Sciatic nerve (tissue), 2 donors: ENCODE results near the gene GPR158. TPM values are rescaled to one million over a fixed set of nuclear protein-coding genes. Genes with fewer than 3 reads are reported as not detected.
"Not testable (repeated sequence)": the region's sequence is repeated elsewhere in the genome, so short reads cannot be mapped to it uniquely, and the experiment has no call there.

ENCODE experiments used
- ATAC-seq: fragments of 200-7000 bp; cut with Tn5 transposase; one replicate; pipeline ENCODE4 v1.9.1; 2020; ENCODE audit warnings: mild to moderate bottlenecking, moderate library complexity
- DNase-seq: peaks from one replicate; pipeline ENCODE4 v3.0.0-alpha.2; 2020; ENCODE audit warnings: low spot score
- intact Hi-C: fragments of 100-400 bp; cut with DNase I; formaldehyde crosslinking; loops from one replicate; pipeline ENCODE4 v1.14.2; 2022
- total RNA-seq: library from RNA; stranded (reverse); fragmentation: NEBNext Ultra II Directional; extraction: Animal tissue kit (Norgen Biotek cat#: 25700); gene quantifications from one replicate; pipeline ENCODE4 v1.2.1, GENCODE V29; 2021
- donor health status: DM: no; HTN: no; CAD: no.
- donor health status: DM: no; HTN: no; CAD: no.

Gene GPR158
- total RNA-seq, 1 donor from 2014 or later = 0.04 TPM

DNA sequence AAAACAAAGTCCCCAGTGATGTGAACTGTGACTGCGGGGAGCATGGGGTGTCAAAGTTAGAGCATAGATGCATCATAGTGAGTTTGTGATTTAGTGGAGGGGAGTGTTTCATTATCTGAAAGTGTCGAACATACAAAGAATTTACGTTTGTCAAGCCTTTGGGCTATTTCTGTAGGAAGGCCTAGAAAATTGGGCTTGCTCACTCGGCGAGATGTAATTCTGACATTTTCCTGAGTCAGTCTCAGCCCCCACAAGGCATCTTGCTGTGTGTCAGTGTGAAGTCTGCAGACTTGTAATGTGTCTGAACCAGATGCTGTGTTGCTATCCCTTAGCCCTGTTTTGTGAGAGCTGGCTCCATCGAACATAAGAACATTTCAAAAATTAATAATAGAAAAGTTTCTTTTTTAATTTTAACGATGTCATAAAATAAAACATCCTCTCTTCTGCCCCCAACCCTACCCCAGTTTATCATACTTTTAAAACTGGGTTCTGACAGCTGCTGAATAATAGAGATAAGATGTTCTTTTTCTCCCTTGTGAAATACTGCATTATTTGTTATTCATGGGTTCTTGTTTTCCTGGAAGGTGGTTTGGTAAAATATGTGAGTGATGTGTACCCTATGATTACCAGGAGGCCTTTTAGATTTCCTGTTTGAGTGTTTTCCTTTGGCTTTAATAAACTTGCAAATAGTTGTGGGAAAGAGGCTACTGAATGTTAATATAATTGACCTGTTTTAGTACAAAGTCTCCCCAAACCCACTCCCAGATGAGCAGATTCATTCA, 207.4 kb downstream of the GPR158 start:
- DNase-seq (no peak), ATAC-seq (no peak)
- intact Hi-C loops = no loop called here

GRCh38 chr10:25382901-25383300, 208.1 kb downstream of the GPR158 start:
- ATAC-seq, intact Hi-C loops, DNase-seq: not testable (repeated sequence)

GRCh38 chr10:25383686-25384085, 208.9 kb downstream of the GPR158 start:
- ATAC-seq (no peak), DNase-seq (no peak)
- intact Hi-C loops = no loop called here

- DNase-seq (no peak), ATAC-seq (no peak)
- intact Hi-C loops = no loop called here
These were observed 209.8 kb downstream of the GPR158 start for GRCh38 chr10:25384618-25385017.

GRCh38 chr10:25388188-25388861, 213.5 kb downstream of the GPR158 start:
- DNase-seq = no peak
- intact Hi-C loops = no loop called here

DNA sequence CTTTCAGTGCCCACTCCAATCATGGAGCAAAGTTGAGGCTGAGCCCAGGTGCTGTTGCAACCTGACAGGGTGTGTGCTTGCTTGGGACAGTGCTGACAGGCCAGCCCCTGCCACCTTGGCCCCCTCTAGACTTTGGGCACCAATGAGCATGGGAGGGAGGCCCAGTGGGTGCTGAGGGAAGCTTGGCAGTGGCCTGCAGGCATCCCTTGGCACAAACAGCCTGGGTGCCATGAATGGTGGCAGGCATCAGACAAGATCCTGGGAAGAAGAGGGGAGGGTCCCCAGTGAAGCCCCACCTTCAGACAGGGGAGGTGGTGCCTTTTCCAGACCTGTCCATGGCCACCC, 214.0 kb downstream of the GPR158 start:
- DNase-seq (no peak), ATAC-seq (no peak)
- intact Hi-C loops = no loop called here

More at GRCh38 chr10:25388188-25388861, 213.5 kb downstream of the GPR158 start:
- no peak for ATAC-seq

- DNase-seq (no peak), ATAC-seq (no peak)
- intact Hi-C loops = no loop called here
These were observed 215.9 kb downstream of the GPR158 start for GRCh38 chr10:25390733-25391132.

DNA sequence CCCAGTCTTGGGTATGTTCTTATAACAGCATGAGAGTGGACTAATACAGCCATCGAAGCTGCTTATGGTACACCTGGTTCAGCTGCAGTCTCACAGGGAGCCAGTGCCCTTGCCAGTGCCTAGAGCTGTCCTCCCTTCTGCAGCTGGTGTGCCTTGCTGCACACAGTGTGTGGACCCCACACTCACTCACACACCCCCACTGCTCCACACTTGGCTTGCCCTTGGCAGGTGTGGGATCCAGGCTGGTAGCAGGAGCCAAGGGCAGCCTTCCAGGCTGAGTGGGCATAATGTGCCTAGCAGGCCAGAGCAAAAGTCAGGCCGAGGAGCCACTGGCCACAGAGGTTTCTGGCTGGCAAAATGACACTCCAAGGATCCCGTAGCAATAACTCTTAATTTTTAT, 217.3 kb downstream of the GPR158 start:
- DNase-seq (no peak), ATAC-seq (no peak)
- intact Hi-C loops = no loop called here

GRCh38 chr10:25393621-25394020, 218.8 kb downstream of the GPR158 start:
- DNase-seq (no peak), ATAC-seq (no peak)
- intact Hi-C loops = no loop called here

DNA sequence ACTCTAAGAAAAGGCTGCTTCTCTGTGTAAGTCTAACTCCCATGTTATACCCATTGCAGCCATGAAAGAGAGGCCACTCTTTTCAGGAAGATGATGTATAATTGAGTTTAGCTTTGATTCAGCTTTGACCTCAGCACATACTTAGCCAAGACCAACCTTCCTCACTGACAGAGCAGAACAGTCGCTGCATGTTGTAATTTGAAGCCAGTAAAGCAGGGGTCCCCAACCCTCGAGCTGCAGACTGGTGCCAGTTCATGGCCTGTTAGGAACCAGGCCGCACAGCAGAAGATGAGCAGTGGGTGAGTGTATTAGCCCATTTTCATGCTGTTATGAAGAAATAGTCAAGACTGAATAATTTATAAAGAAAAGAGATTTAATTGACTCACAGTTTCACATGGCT, 223.9 kb downstream of the GPR158 start:
- intact Hi-C loops = no loop called here
- no peak for ATAC-seq
- no peak for DNase-seq

DNA sequence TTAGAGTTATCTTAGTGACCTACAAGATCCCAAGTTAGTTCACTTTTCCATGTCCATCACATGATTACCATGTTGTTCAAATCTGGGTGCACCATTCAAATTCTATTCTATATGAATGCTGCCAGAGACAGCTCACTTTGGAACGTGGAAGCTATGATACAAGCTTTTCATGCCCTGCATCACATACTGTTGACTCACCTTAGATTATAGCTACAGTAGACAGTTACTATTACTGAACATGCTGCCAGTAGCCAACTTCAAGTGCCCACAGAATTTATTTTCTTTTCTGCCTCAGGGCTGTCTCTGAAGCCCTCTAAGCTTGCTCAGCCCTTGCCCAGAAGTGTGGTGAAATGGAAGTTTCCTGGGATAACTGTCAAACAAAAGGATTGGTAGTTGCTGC, 231.1 kb downstream of the GPR158 start:
- DNase-seq = no peak
- ATAC-seq = no peak
- intact Hi-C loops = no loop called here

- DNase-seq (no peak), ATAC-seq (no peak)
- intact Hi-C loops = no loop called here
These were observed 242.8 kb downstream of the GPR158 start for GRCh38 chr10:25417611-25418010.

GRCh38 chr10:25425776-25426175, 251.0 kb downstream of the GPR158 start:
- DNase-seq (no peak), ATAC-seq (no peak)
- intact Hi-C loops = no loop called here

DNA sequence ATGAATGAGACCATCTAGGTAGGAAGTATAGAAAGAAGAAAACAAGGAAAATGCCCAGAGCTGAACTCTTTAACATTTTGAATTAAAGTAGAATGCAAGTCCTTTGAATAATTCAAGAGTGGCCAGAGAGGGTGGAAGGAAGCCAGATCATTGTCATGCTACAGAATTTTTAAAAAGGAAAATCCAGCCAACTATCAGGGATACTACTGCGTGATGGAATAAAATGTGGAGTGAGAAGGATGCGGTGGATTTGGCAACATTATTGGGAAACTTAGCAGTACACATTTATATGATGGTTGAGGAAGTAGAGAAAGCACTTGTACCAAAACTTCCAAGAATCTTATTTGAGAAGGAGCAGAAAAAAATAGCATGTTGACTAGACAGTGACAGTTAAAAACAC, 261.6 kb downstream of the GPR158 start:
- no peak for DNase-seq
- intact Hi-C loops = no loop called here
- no peak for ATAC-seq

GRCh38 chr10:25441270-25441669, 266.5 kb downstream of the GPR158 start:
- ATAC-seq = no peak
- intact Hi-C loops = no loop called here
- no peak for DNase-seq

- DNase-seq (no peak), ATAC-seq (peak; percentile 46)
- intact Hi-C loops = no loop called here
These were observed 269.5 kb downstream of the GPR158 start for GRCh38 chr10:25444266-25444665.

DNA sequence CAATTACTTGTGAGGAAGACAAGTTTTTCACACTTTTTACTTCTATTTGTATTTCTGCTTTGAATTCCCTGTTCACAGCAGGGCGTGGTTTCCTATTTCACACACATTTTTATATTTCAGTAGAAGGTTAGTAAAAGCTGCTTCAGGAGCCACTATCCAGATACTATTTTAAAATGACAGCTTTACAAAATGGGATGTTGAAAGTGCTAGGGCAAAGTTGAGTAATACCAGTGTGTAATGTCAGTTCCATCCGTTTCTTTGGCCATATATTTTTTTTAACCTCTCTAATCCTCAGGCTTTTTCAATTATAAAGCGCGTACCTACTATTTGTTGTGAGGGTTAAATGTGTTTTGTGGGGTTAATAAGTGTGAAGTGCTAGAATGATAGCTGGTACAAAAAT, 276.6 kb downstream of the GPR158 start:
- no peak for ATAC-seq
- intact Hi-C loops = no loop called here

DNA sequence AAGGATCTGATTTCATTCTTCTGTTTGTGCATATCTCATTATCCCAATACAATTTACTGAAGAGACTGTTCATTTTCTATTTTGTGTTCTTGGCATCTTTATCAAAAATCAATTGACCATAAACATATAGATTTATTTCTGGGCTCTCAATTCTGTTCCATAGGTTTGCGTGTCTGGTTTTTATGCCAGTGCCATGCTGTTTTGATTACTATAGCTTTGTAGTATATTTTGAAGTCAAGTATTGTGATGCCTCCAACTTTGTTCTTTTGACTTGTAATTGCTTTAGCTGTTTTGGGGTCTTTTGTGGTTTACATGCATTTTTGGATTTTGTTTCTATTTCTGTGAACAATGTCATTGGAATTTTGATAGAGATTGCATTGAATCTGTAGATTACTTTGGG, 278.8 kb downstream of the GPR158 start:
- no peak for DNase-seq

More for the DNA sequence above, 276.6 kb downstream of the GPR158 start:
- DNase-seq = no peak

DNA sequence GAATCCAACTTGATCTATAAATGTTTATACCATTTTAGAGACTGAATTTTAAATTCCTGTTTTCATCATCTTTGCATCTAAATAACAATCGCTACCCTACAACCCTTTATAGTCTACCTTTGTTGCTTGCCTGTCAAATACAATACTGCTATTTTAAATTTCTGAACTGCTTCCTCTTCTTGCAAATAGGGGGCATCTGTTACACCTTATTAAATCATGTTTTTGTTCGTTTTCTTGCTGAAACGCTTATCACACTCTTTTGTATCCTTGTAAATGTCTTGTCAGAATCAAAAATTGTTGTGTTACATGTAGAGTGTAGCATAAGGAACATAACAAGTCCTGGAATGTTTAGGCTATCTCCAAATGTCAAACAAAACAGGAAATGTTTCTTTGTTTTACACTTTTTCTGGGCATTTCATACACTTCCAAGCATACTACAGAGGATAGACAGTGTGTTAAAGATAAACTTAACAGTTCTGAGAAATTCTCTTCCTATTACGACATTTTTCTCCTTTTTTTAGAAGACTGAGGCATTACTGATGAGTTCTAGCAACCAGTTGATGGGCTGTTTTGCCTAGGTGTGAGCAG, 281.3 kb downstream of the GPR158 start:
- intact Hi-C loops = no loop called here
- DNase-seq (no peak), ATAC-seq (no peak)

More for the DNA sequence above, 278.8 kb downstream of the GPR158 start:
- no peak for ATAC-seq
- intact Hi-C loops = no loop called here

GRCh38 chr10:25457552-25457951, 282.8 kb downstream of the GPR158 start:
- DNase-seq = no peak
- ATAC-seq = no peak
- intact Hi-C loops = no loop called here
